CMK (cell line): ENCODE results near the gene OCA2.

Source experiments
- DNase-seq: peaks from one replicate; pipeline ENCODE4 v3.0.0-alpha.2; 2010; ENCODE audit warnings: low read depth

OCA2 gene

DNA sequence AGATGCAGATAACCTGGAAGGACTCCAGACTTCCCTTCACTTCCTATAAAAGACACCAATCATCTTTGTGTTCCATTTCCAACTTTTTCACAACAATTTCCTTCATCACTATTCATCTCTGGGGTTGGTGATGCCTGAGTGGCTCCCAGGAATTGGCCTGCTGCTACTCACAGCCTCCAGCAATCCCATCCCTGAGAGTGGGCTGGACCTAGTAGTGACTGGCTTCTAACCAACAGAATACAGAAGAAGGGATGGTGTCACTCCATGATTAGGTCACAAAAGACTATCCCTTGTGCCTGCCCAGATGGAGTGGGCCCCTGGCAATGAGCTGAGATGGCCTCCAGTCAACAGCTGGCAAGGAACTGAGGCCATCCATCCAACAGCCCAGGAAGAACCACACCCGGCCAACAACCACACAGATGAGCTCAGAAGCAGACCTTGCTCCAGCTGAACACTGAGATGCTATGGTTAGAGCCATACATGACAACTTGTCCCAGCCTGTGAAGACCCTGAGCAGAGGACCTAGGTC is 20.9 kb downstream of the OCA2 start:
- DNase-seq: no peak

DNA sequence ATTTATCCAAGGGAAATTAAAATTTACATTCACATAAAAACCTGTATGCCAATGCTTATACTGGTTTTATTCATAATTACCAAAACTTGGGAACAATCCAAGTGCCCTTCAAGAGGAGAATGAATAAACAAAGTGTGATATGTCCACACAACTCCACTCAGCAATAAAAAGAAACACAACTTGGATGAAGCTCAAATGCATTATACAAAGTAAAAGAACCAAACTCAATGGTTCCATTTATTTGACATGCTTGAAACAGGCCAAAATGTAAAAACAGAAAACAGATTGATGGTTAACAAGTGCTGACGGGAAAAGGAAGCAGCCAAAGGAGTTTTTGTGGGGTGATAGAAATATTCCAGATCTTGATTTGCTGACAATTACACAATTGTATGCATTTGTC is 23.5 kb downstream of the OCA2 start:
- DNase-seq: no peak

DNA sequence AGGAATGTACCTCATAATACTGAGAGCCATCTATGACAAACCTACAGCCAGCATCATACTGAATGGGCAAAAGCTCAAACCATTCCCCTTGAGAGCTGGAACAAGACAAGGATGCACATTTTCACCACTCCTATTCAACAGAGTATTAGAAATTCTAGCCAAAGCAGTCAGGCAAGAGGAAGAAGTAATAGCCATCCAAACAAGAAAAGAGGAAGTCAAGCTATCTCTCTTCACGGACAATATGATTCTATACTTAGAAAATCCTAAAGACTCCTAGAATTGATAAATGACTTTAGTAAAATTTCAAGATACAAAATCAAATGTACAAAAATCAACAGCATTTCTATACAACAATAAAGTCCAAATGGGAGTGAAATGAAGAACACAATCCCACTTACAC is 30.2 kb downstream of the OCA2 start:
- DNase-seq: no peak

DNA sequence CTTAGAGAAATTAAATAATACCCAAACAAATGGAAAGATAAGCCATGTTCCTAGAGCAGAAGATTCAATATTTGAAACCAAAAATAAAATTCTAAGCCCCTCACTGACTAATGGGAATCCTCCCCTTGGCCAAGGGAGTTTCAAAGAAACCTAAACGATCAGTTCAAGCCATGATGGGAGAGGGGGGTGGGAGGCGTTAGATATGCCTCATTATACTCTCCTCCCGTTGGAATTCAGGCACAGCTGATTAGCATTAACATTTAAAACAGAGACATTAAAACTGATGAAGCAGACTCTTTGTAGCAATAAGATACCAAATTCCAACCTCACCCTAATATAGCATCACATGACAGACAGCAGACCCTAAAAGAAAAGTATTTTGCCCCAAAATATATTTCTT is 32.9 kb downstream of the OCA2 start:
- no peak for DNase-seq

DNA sequence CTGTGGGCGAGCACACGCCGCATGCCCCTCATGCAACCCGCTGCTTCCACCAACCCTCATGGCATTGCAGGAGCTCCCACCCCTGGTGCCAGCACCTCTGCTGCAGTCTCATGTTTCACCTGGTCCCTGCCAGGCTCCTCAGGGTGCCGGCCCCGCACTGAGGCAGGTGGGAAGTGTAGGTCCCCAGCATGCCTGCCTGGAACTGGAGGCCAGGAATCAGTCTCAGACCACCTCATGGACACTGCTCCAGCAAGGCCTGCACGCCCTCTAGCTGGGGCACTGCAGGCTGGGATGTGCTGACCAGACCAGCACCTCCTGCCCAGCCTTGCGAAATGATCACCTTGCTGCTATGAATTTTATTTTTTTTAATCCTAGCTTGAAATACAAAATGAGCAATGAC is 39.1 kb downstream of the OCA2 start:
- DNase-seq: no peak

DNA sequence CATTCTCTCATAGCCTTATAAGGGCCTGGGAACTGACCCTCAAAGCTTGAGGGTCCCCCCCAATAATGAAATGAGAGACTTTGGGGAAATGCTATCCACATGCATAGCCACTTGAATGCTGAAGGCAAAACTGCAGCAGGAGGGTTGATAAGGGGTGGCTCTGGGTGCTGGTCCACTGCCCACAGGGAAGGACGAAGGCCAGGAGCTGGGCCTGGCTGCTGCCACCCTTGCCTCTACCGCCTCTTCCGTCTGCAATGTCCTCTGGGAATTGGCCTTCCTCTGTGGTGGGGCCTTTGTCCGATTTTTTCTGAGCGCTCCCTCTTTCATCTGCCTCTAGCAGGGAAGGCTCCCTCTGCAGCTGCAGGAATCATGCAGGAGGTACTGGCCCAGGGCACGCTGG is 41.0 kb downstream of the OCA2 start:
- no peak for DNase-seq

DNA sequence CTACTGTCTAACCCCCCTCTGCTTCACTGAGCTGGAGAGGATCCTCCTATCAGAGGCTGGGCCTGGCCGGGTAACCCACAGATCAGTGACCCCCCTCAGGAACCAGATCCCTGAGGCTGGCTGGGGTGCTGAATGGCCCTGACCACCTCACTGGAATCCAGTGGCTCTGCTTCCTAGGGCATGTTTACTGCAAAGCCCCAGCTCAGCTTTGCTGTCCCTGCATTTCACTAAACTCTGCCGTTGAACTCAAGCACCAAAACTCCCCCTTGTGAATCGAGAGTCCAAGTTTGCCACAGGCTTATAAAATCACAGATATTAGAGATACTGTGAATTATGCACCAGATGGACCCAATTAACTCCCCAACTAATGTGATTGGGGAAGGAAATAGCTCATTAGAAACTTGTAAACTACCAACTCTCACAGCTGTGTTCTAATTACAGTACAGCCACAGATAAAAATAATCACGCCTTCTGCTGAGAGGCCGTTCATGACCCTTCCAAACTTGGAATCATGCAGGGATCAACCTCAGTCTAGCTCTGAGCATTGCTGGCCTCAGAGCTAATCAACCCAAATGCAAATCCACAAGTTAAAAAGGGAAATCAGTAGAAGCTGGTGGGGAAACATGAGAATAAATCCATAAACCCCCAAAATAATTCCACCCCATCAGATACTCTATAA is 47.0 kb downstream of the OCA2 start:
- DNase-seq: no peak

DNA sequence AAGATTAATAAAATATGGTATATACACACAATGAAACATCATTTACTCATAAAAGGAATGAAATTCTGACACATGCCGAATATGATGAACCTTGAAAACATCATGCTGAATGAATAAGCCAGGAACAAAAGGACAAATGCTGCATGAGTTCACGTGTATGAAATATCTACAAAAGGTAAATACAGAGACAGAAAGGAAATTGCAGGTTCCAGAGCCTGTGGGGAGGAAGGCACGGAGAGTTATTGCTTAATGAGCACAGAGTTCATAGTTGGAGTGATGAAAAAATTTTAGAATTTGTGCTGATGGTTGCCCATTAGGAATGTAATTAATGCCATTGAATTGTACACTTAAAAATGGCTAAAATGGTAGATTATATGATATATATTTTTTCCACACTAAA is 49.5 kb downstream of the OCA2 start:
- no peak for DNase-seq

DNA sequence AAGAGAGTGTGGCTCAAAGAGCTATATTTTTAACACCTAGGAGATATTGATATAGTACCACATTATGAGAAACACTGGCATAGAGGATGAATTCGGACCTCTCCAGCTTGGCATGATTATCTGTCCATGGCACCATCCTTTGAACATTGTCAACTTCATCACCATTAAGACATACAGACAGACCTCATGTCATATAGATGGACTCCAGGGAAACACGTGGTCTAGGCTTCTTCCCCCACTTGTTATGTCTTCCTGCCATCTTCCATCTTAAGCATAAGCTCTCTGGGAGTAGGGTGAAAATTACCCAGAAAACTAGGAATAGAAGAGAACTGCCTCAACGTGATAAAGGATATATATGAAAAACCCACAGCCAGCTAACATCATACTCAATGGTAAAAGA is 51.8 kb downstream of the OCA2 start:
- no peak for DNase-seq

DNA sequence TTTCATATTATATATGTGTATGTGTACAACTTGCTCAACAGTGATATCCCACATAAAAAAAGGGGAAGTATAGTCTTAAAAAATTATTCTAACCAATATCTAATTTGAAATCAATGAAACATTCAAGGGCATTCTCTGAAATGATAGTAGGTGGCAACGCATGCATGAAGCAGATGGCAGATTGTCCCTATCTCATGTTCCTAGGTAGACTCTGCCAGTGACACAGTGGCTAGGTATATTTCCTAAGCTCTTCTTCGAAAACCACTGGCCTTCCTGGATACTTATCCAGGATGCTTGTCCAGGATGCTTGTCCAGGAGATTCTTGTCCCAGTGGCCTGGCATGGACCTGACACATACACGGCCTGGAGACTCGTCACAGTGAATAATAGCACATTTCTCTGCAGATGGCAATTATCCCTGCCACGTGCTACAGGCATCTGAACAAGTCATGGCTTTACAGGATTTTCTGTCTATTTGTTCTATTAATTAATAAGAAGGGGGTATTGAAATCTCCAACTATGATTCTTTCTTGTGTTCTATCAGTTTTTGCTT is 54.9 kb downstream of the OCA2 start:
- DNase-seq: no peak

DNA sequence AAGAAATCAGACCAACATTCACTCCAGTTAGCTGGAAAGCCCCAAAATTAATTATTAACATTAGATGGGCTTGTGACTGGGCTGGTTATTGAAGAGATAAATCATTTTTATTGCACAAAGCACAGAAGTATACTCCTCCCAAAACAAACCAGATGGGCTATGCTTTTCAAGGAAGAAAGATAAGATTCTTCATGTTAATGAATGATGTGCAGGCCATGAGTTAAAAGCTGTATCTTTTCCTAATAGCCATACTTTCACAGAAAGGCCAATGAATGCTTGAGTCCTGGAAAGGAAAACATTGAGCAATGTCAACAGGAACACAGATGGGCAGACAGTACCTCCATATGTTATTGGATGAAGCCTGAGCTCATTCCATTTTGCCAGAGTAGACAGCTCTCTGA is 55.4 kb downstream of the OCA2 start:
- DNase-seq: no peak

DNA sequence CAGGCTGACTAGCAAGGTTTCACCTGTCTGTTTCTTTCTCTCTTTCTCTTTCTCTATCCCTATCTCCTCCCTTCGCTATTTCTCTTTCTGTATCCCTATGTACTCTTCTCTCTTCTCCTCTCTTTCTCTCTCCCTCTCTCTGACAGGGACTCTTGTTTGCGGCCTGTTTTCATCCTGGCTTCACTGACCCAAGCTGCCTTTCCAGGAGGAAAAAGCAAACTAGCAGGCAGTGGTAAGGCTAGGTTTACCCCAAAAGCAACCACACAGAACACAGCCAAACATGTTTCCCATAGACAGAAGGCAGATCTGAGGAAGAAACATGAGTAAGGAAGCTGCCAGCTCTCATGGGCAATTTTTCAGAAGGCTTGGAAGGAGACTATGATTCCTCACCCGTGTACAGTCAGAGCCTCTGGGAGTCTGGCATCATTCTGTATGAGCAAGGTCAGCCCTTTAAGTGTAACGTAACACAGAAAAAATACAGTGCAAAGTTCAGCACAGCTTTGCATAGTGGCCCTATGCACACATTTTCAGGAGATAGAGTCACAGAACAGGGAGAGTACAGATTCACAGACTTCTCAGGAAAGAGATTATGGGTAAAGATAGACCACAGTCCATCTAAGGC is 61.0 kb downstream of the OCA2 start:
- no peak for DNase-seq

DNA sequence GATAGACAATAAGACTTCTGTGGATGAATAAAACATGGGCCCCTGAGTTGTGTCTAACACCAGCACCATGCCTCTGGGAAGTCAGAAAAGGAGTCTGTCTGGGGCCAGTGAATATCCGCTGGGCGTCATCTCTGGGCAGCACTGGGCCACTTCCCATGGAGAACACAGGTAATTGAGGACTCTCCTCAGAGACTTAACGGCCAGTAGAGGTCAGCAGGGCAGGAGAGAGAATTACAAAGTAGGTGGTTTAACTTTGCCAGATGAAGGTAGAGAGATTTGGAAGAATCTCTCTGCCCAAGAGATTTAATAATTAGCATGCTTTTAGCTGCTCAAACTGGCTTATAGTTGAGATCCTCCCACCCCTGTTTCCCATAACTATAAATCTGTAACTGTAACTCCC is 65.7 kb downstream of the OCA2 start:
- DNase-seq: no peak

DNA sequence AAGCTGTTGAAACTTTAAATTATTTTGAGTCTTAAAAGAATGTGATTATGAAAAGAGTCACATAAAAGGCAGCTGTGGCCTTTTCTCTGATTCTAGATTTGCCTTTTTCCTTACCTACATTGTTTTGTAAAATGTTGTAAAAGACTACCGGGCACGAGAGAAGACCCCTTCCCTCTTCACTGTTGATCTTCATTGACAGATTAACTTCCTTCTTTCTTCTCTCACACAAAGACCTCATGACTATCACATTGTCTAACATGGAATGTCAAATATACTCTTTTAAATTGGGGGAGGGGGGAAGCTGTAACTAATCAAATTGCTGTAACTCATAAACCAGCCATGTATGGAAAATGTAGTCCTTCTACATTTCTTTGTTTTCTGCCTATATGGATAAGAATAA is 68.3 kb downstream of the OCA2 start:
- no peak for DNase-seq

DNA sequence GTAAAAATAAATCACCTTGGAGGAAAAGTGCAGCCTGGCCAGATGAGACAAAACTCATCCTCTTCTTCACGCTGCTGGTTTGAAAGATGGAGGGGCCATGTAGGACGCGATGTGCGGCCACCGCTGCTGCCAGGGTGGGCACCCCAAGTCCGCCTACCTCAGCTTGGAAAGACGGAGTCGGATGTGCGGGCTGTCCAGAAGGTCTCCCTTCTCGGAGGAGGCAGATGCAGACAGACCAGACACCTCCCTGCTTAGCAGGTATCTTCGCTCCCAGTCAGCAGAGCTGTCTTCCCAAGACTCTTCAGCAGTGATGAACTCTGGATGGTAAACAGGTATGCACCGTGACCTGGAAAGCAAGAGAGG is 71.4 kb downstream of the OCA2 start:
- DNase-seq: no peak

DNA sequence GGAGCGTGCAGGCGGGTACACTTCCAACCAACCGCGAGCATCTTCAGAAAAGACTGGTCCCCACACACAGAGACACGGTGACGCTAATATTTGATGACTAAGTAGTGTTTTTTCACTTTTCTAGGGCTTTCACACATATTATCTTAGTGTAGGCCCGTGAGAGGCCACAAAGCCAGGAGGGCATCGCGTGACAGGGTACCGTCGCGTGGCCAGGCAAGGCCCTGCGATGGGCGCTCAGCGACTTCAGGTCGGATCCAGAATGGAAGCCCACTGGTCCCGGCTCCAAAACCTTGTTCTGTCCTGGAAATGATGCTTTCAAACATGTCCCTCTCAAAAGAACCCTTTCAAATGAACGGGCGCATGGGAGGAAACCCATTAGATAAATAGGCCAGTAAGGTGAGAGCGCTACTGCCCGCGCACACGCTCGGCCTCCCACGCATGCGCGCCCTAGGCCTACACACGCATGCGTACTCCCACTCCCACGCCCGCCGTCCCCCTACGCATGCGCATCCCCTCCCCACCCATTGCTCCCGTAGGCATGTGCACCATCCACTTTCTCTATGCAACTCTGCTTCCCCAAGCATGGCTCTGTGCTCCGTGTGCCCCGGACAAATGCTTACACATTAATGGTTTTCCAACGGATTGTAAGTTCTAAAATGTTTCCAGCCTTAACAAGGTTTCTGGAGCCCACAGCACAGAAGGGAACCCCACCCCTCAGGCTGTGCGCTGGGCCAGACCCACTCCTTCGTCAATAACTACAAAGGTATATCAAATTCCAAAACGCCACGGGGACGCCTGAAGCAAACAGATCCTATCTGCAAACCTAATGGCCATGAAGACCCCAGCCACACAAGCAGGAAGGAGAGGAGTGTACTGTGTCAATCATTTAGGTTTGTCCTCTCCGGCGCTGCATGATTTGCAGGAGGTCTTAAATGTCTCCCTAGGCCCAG is 72.1 kb downstream of the OCA2 start:
- DNase-seq: no peak

DNA sequence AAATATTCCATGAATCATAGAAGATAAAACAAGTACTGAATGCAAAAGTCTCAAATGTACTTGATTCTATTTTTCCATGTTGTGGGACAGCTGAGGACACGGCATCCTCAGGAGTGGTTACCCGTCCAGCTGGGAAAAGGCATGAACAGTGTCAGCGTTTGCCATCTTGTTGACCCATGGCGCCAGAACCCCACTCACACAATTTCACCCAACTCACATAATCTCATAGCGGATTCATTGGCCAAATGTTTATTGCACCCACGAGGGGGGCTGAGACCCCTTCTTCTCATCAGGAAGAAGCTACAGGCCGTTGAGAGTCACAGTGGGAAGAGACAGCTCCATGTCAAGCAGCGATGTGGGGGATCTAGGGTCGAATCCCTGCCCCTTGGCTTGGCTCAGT is 72.9 kb downstream of the OCA2 start:
- no peak for DNase-seq

DNA sequence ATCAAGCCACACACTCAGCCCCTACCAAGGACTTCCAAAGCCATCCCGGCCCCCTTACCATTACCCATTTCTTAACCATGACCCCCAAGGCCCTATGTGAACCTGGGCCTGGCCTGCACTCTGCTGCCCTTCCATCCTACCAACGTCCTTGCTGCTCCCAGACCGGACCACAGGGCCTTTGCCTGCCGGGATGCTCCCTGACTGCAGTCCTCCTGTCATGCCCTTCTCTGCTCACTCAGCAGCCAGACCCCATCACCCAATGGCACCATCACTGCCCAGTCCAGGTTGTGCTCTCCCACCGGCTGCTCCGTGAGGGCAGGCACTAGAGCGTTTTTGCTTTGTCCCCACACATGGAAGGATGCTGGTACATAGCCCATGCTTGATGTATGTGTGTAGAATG is 73.7 kb downstream of the OCA2 start:
- DNase-seq: no peak

DNA sequence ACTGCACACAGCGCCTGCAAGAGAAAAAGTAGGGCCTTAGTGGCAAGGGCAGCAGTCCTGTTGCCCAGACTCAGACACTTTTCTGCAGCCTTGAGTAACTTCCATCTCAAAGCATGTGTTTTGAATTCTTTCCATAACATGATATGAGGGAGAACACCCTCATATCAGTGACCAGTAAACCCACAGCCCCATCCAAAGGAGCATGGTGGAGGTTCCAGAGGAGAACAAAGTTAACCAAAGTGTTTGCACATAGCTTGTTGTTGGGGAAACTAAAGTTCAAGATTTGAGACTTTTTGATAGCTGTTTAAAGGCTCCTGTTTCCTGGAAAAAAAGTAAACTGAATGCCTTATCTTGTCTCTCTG is 74.2 kb downstream of the OCA2 start:
- DNase-seq: no peak

DNA sequence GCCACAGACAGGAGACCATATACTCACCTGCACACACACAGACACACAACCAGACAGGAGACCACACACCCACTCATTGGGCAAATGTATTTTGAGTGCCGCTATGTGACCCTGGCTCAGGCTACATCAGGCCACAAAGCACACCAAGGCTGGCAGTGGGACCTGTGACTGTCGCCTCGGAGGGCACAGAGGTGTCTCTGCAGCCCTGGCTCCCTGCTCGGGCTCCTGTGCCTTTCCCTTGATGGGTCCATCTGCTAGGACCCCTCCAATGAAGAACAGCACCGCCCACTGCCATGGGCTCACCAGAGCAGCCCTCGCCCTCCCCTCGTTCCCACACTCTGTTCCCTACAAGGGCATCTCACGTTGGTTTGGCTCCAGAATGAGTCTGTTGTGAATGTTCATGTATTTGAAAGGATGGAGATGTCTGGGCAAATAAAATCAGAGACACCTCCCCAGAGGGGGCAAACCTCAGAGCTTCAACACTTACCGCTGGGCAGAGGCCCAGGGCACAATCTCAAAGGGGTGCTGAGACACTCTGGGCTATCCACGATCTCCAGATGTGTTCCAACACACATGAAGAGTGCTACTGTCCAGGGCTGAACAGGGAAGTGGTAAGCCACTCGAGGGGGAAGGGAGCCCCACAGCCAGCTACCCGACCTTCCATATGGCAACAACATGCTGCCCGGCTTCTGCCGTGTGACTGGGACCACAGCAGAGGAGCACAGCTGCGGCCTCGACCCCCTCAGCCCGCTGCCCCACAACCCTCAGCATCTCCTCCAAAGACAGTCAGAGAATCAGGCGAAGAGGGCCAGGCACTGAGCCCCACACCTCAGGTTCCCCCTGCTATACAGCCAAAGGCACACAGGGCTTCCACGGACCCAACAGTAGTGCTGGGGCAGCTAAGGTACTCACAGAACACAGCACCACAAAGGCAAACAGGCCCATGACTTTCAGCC is 74.9 kb downstream of the OCA2 start:
- no peak for DNase-seq

DNA sequence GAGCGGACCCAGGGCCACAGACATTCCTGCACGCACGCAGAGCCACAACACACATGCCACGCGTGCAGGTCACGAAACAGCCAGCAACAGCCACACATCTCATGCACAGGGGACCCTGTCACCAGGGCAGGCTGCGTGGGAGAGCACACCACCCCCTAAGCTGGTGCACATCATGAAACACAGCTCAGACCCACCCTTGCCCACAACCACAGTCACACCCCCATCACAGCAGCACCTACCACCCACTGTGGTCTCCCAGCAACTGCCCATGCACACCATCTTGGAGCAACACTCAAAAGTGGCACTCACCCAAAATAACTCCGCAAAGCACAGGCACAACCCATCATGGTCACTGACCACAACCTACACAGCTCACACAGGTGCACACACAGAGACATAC is 75.7 kb downstream of the OCA2 start:
- DNase-seq: no peak

DNA sequence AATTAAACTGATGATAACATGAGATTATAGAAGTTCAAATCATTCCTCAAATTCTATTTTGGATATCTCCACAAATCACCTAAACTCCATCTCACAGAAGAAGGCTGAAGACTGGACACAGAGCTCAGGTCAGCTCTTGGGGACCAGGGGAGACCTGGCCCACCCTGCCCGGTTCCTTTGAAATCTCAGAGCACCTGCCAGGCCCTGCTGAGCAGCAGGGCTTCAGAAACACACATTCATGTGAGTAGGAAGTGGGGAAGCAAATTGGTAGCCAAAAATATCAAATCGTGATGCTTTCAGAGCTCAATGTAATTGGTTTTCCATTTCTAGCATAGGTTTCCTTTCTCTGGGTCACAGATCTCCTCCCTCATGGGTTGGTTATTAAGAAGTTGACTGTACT is 76.2 kb downstream of the OCA2 start:
- DNase-seq: no peak
